Liver (tissue), 9 donors: ENCODE measurements around the gene NDUFA12. TPM values are rescaled to one million over a fixed set of nuclear protein-coding genes. Genes with fewer than 3 reads are reported as not detected.

ENCODE experiments used
- DNase-seq: peaks from one replicate; pipeline ENCODE4 v3.0.0-alpha.2; 2017; ENCODE audit warnings: low spot score
- H3K27ac ChIP-seq, 2 donors: one replicate each; pipeline ENCODE4 v1.7.0; 2013; ENCODE audit warnings: inconsistent platforms in 2 of 2, low read length in 2 of 2, control low read depth in 1 of 2, low read depth in 1 of 2, mild to moderate bottlenecking in 1 of 2
- H3K27me3 ChIP-seq, 4 donors: one replicate each; pipeline versions ENCODE4 v1.6.1 to v1.7.0; 2013; ENCODE audit warnings: low read length in 3 of 4, inconsistent platforms in 1 of 4, mild to moderate bottlenecking in 1 of 4, moderate library complexity in 1 of 4; ENCODE audit not compliant: control insufficient read depth in 4 of 4, insufficient read depth in 4 of 4
- H3K36me3 ChIP-seq, 4 donors: one replicate each; pipeline versions ENCODE4 v1.6.1 to v1.7.0; 2013; ENCODE audit warnings: low read length in 3 of 4, mild to moderate bottlenecking in 3 of 4, low read depth in 1 of 4, moderate library complexity in 1 of 4; ENCODE audit not compliant: control insufficient read depth in 4 of 4, insufficient read depth in 3 of 4
- H3K4me1 ChIP-seq, 4 donors: one replicate each; pipeline versions ENCODE4 v1.6.1 to v1.7.0; 2013; ENCODE audit warnings: low read length in 3 of 4, mild to moderate bottlenecking in 3 of 4, moderate library complexity in 1 of 4; ENCODE audit not compliant: control insufficient read depth in 4 of 4, insufficient read depth in 4 of 4
- H3K4me3 ChIP-seq, 3 donors: one replicate each; pipeline versions ENCODE4 v1.6.1 to v1.7.0; 2013; ENCODE audit warnings: low read length in 3 of 3, control low read depth in 1 of 3, low read depth in 1 of 3, mild to moderate bottlenecking in 1 of 3
- H3K9ac ChIP-seq, 2 donors: one replicate each; pipeline ENCODE4 v1.7.0; 2013; ENCODE audit warnings: low read length in 2 of 2, mild to moderate bottlenecking in 2 of 2, moderate library complexity in 2 of 2, control low read depth in 1 of 2, low read depth in 1 of 2
- H3K9me3 ChIP-seq, 4 donors: one replicate each; pipeline versions ENCODE4 v1.6.1 to v1.7.0; 2013; ENCODE audit warnings: low read length in 3 of 4; ENCODE audit not compliant: control insufficient read depth in 4 of 4
- ATF3 ChIP-seq: IDR thresholded peaks from 2 replicates; pipeline ENCODE4 v1.6.1; 2016; ENCODE audit warnings: antibody characterized with exemption
- CTCF ChIP-seq: fragments of 150-350 bp; IDR thresholded peaks from 2 replicates; pipeline ENCODE4 v1.5.1; 2017; ENCODE audit warnings: improper control_type of control experiment, low read depth, low read length; ENCODE audit not compliant: missing input control
- EGR1 ChIP-seq, 2 donors: IDR thresholded peaks; 2 replicates each; pipeline ENCODE4 v1.6.1; 2016 to 2018; ENCODE audit warnings: antibody characterized with exemption in 2 of 2, low read depth in 2 of 2
- FOXA1 ChIP-seq: IDR thresholded peaks from 2 replicates; pipeline ENCODE4 v1.6.1; 2016; ENCODE audit warnings: antibody characterized with exemption
- FOXA2 ChIP-seq: IDR thresholded peaks from 2 replicates; pipeline ENCODE4 v1.6.1; 2016; ENCODE audit warnings: antibody characterized with exemption
- HNF4A ChIP-seq, 2 donors: conservative IDR thresholded peaks; 2 replicates each; pipeline ENCODE4 v1.6.1; 2016; ENCODE audit warnings: antibody characterized with exemption in 2 of 2, mild to moderate bottlenecking in 2 of 2
- HNF4G ChIP-seq: IDR thresholded peaks from 2 replicates; pipeline ENCODE4 v1.6.1; 2016; ENCODE audit warnings: antibody characterized with exemption
- JUND ChIP-seq, 2 donors: IDR thresholded peaks; 2 replicates each; pipeline ENCODE4 v1.6.1; 2016; ENCODE audit warnings: antibody characterized with exemption in 2 of 2
- NR2F2 ChIP-seq: IDR thresholded peaks from 2 replicates; pipeline ENCODE4 v1.6.1; 2016; ENCODE audit warnings: antibody characterized with exemption
- RAD21 ChIP-seq, 2 donors: IDR thresholded peaks; 2 replicates each; pipeline ENCODE4 v1.6.1; 2016; ENCODE audit warnings: antibody characterized with exemption in 2 of 2, mild to moderate bottlenecking in 2 of 2
- RXRA ChIP-seq, 2 donors: IDR thresholded peaks; 2 replicates each; pipeline ENCODE4 v1.6.1; 2017 to 2018; ENCODE audit warnings: antibody characterized with exemption in 2 of 2, mild to moderate bottlenecking in 1 of 2
- SP1 ChIP-seq: IDR thresholded peaks from 2 replicates; pipeline ENCODE4 v1.6.1; 2018; ENCODE audit warnings: antibody characterized with exemption, mild to moderate bottlenecking
- TAF1 ChIP-seq: conservative IDR thresholded peaks from 2 replicates; pipeline ENCODE4 v1.6.1; 2016; ENCODE audit warnings: antibody characterized with exemption, mild to moderate bottlenecking
- YY1 ChIP-seq: IDR thresholded peaks from 2 replicates; pipeline ENCODE4 v1.6.1; 2016; ENCODE audit warnings: antibody characterized with exemption, mild to moderate bottlenecking
- WGBS: extraction: QIAGEN DNeasy Blood & Tissue Kit; methylation state at CpG from one replicate; pipeline ENCODE4 v1.1.7; 2013; 5-methylcytosine and 5-hydroxymethylcytosine counted together
- polyA plus RNA-seq, 2 donors: library from polyadenylated mRNA; stranded (reverse) in 1 of 2; unstranded in 1 of 2; fragments of 200-250 nt in 1 of 2; fragments of >200 nt in 1 of 2; fragmentation: Nextera tagmentation in 1 of 2; extraction: Ambion mirVana in 1 of 2; gene quantifications; one replicate each; pipeline versions ENCODE4 v1.2.1 to v1.2.3, GENCODE V29; 2013 to 2015
- total RNA-seq, 2 donors: library from RNA; depleted of rRNA; stranded (reverse); fragments of >200 nt; gene quantifications; one replicate each; pipeline ENCODE4 v1.2.3, GENCODE V29; 2014
- TF ChIP-seq, protein P1 (sequence below): IDR thresholded peaks from 2 replicates; pipeline ENCODE4 v1.6.1; 2016; ENCODE audit warnings: antibody characterized with exemption
- TF ChIP-seq, protein P2 (sequence below): IDR thresholded peaks from 2 replicates; pipeline ENCODE4 v1.6.1; 2016; ENCODE audit warnings: antibody characterized with exemption
- donor health status: healthy.
- donor health status: healthy.
- donor health status: healthy.
- donor health status: healthy.
- donor health status: healthy.

Gene NDUFA12
- total and polyA plus RNA-seq, 4 donors = 34.8 to 91.8 (median 57.4) TPM

DNA sequence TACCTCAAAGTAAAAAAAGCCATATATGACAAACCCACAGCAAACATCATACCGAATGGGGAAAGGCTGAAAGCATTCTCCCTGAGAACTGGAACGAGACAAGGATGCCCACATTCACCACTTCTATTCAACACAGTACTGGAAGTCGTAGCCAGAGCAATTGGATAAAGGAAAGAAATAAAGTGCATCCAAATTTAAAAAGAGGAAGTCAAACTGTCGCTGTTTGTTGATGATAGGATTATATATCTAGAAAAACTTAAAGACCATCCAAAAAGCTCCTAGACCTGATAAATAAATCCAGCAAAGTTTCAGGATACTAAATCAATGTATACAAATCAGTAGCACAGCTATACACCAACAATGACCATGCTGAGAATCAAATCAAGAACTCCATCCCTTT, 5.2 kb downstream of the NDUFA12 start (continued):
- TF ChIP-seq CTCF (no peak), YY1 (no peak), FOXA2 (no peak)

GRCh38 chr12:94997726-94998125, 5.8 kb downstream of the NDUFA12 start:
- no peak for DNase-seq
- Histone ChIP-seq H3K4me1 (peaks cover 0 to 8% (median 4%) of the 10 kb centered on the region in 4 donors), H3K27me3 (no peaks in the 10 kb centered on the region), H3K4me3 (no peak overlapping the region), H3K36me3 (peaks cover 0 to 6% (median 3%) of the 10 kb centered on the region in 4 donors), H3K9me3 (no peaks in the 10 kb centered on the region), H3K27ac (no peak overlapping the region), H3K9ac (no peak overlapping the region)
- TF ChIP-seq NR2F2 (no peak), ATF3 (no peak), SP1 (no peak), HNF4A (conservative IDR thresholded peaks at IDR 0.05) (no peak), RXRA (IDR thresholded peaks at IDR 0.05) (no peak), YY1 (no peak)

DNA sequence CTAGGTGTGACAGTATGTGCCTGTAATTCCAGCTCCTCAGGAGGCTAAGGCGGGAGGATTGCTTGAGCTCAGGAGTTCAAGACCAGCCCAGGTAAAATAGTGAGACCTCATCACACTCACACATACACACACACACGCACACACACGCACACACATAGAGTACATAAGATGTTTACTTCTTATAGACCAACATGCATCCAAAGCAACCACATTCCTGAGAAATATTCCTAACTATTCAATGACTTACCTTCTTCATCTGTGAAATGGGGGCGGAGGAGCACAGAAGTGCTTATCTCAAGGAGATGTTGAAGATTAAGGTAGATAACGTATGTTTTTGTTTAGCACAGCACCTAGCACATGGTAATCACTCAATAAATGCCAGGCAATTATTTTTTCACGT, 6.4 kb downstream of the NDUFA12 start:
- 95% methylated on average over 6 of the region's 6 CpGs for WGBS
- Histone ChIP-seq H3K36me3 (peaks cover 2 to 7% (median 4%) of the 10 kb centered on the region in 4 donors), H3K9me3 (no peaks in the 10 kb centered on the region), H3K27ac (no peak overlapping the region), H3K4me1 (peaks cover 0 to 5% (median 0%) of the 10 kb centered on the region in 4 donors), H3K9ac (no peak overlapping the region), H3K27me3 (no peaks in the 10 kb centered on the region), H3K4me3 (no peak overlapping the region)
- TF ChIP-seq FOXA1 (no peak), ATF3 (no peak), HNF4G (no peak), FOXA2 (no peak), NR2F2 (no peak), JUND (IDR thresholded peaks at IDR 0.05) (no peak)
- TF ChIP-seq, protein P1, sequence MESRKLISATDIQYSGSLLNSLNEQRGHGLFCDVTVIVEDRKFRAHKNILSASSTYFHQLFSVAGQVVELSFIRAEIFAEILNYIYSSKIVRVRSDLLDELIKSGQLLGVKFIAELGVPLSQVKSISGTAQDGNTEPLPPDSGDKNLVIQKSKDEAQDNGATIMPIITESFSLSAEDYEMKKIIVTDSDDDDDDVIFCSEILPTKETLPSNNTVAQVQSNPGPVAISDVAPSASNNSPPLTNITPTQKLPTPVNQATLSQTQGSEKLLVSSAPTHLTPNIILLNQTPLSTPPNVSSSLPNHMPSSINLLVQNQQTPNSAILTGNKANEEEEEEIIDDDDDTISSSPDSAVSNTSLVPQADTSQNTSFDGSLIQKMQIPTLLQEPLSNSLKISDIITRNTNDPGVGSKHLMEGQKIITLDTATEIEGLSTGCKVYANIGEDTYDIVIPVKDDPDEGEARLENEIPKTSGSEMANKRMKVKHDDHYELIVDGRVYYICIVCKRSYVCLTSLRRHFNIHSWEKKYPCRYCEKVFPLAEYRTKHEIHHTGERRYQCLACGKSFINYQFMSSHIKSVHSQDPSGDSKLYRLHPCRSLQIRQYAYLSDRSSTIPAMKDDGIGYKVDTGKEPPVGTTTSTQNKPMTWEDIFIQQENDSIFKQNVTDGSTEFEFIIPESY = no peak
- no peak for DNase-seq

GRCh38 chr12:94994312-94994711, 9.2 kb downstream of the NDUFA12 start:
- Histone ChIP-seq H3K4me3 (no peak overlapping the region), H3K9ac (no peak overlapping the region), H3K27ac (no peak overlapping the region), H3K36me3 (peaks cover 2 to 7% (median 3%) of the 10 kb centered on the region in 4 donors), H3K4me1 (no peaks in the 10 kb centered on the region), H3K27me3 (no peaks in the 10 kb centered on the region), H3K9me3 (no peaks in the 10 kb centered on the region)
- 97% methylated on average over 2 of the region's 2 CpGs for WGBS
- no peak for DNase-seq
- no peak for TF ChIP-seq FOXA2
- TF ChIP-seq EGR1 (IDR thresholded peaks at IDR 0.05; ENCODE audit: low read depth in 2 of 2) = no peak
- TF ChIP-seq HNF4A (conservative IDR thresholded peaks at IDR 0.05) = no peak
- TF ChIP-seq HNF4G = no peak
- TF ChIP-seq TAF1 = no peak
- TF ChIP-seq, protein P1 = no peak
- TF ChIP-seq RAD21 (IDR thresholded peaks at IDR 0.05) = no peak
- TF ChIP-seq, protein P2, sequence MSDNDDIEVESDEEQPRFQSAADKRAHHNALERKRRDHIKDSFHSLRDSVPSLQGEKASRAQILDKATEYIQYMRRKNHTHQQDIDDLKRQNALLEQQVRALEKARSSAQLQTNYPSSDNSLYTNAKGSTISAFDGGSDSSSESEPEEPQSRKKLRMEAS = no peak
- TF ChIP-seq ATF3 = no peak
- TF ChIP-seq YY1 = no peak
- TF ChIP-seq CTCF = no peak
- TF ChIP-seq RXRA (IDR thresholded peaks at IDR 0.05) = no peak
- TF ChIP-seq FOXA1 = no peak
